GM21515 (cell line): Measurements from ENCODE around the gene ARHGEF33.

ENCODE experiments used
- ATAC-seq: cut with Tn5 transposase; IDR thresholded peaks from one replicate; pipeline ENCODE4 v1.9.1; 2021; ENCODE audit not compliant: unreplicated experiment

The ARHGEF33 gene

GRCh38 chr2:38889575-38889974 is at the start of gene ARHGEF33:
Gene ARHGEF33 (plus strand): TSS chr2:38889875. CDS start chr2:38919448, 29,573 bp downstream.
- no peak for ATAC-seq

GRCh38 chr2:38850045-38850444 is 39.6 kb upstream of the ARHGEF33 start:
- ATAC-seq = peak; percentile 88

GRCh38 chr2:38856165-38856564 is 33.5 kb upstream of the ARHGEF33 start:
- ATAC-seq = no peak

- no peak for ATAC-seq
Measured at GRCh38 chr2:38862476-38862875, 27.2 kb upstream of the ARHGEF33 start.

GRCh38 chr2:38863061-38863695 is 26.5 kb upstream of the ARHGEF33 start:
- ATAC-seq = no peak

- no peak for ATAC-seq
Measured at GRCh38 chr2:38866773-38867443, 22.8 kb upstream of the ARHGEF33 start.

GRCh38 chr2:38871432-38871831 is 18.2 kb upstream of the ARHGEF33 start:
- ATAC-seq = no peak

- no peak for ATAC-seq
Measured at GRCh38 chr2:38873763-38874162, 15.9 kb upstream of the ARHGEF33 start.

GRCh38 chr2:38875227-38875575 is 14.5 kb upstream of the ARHGEF33 start:
- ATAC-seq = no peak

GRCh38 chr2:38875576-38876367 is 13.9 kb upstream of the ARHGEF33 start, which contains the start of the genes DHX57 and MORN2:
Gene DHX57 (minus strand): TSS chr2:38875934. CDS start chr2:38868405, 7,529 bp downstream.
Gene MORN2 (plus strand): TSS chr2:38875976.
- ATAC-seq = peak; percentile 100

- no peak for ATAC-seq
Measured at GRCh38 chr2:38876407-38876806, 13.3 kb upstream of the ARHGEF33 start.

- no peak for ATAC-seq
Measured at GRCh38 chr2:38886063-38886462, 3.6 kb upstream of the ARHGEF33 start.

GRCh38 chr2:38887347-38887746 is 2.3 kb upstream of the ARHGEF33 start:
- ATAC-seq = no peak

GRCh38 chr2:38887902-38888554 is 1.6 kb upstream of the ARHGEF33 start:
- ATAC-seq = no peak

GRCh38 chr2:38889045-38889444 is 630 bp upstream of the ARHGEF33 start:
- no peak for ATAC-seq

- ATAC-seq = no peak
Measured at GRCh38 chr2:38892819-38893218, 3.1 kb downstream of the ARHGEF33 start.

GRCh38 chr2:38898256-38898655 is 8.6 kb downstream of the ARHGEF33 start:
- no peak for ATAC-seq

- ATAC-seq = no peak
Measured at GRCh38 chr2:38900726-38901125, 11.1 kb downstream of the ARHGEF33 start.

GRCh38 chr2:38905251-38905650 is 15.6 kb downstream of the ARHGEF33 start:
- ATAC-seq = no peak

- ATAC-seq = no peak
Measured at GRCh38 chr2:38907242-38907641, 17.6 kb downstream of the ARHGEF33 start.
